ENCODE measurements around the gene PTPRN2. TPM values are rescaled to one million over a fixed set of nuclear protein-coding genes. Genes with fewer than 3 reads are reported as not detected.

The PTPRN2 gene
- total and polyA plus RNA-seq, 2 donors from 2014 or later: 4.8 to 6.2 TPM

GRCh38 chr7:158055726-158056510, 531.7 kb downstream of the PTPRN2 start:
- Histone ChIP-seq H3K9me3 (ENCODE audit: control insufficient read depth in 2 of 3, insufficient read depth in 1 of 3, low read length in 3 of 3) (no peaks in the 10 kb centered on the region), H3K27ac (ENCODE audit: low read depth in 2 of 2, low read length in 2 of 2) (no peak overlapping the region), H3K4me1 (ENCODE audit: control insufficient read depth in 2 of 3, insufficient read depth in 2 of 3, low read depth in 1 of 3, low read length in 3 of 3) (no peaks in the 10 kb centered on the region), H3K4me3 (ENCODE audit: low read length in 3 of 3) (no peak overlapping the region), H3K27me3 (ENCODE audit: control insufficient read depth, insufficient read depth, low read length) (no peaks in the 10 kb centered on the region), H3K36me3 (ENCODE audit: control insufficient read depth in 2 of 3, insufficient read depth in 3 of 3, low read length in 3 of 3) (no peaks in the 10 kb centered on the region), H3K9ac (ENCODE audit: low read length in 3 of 3) (no peak overlapping the region)
- no peak for FAIRE-seq
- intact Hi-C loops (cut with DNase I): no loop called here
- no peak for TF ChIP-seq CTCF (IDR thresholded peaks at IDR 0.05; ENCODE audit: borderline replicate concordance, extremely low read depth, insufficient read depth)
- no peak for DNase-seq

- TF ChIP-seq CTCF (IDR thresholded peaks at IDR 0.05; ENCODE audit: borderline replicate concordance, extremely low read depth, insufficient read depth): no peak
Observed at GRCh38 chr7:158054611-158055010, 533.0 kb downstream of the PTPRN2 start.

GRCh38 chr7:158054081-158054480, 533.5 kb downstream of the PTPRN2 start:
- H3K9ac ChIP-seq (ENCODE audit: low read length in 3 of 3): no peak overlapping the region
- no peak for DNase-seq
- H3K36me3 ChIP-seq (ENCODE audit: control insufficient read depth in 2 of 3, insufficient read depth in 3 of 3, low read length in 3 of 3): no peaks in the 10 kb centered on the region
- H3K9me3 ChIP-seq (ENCODE audit: control insufficient read depth in 2 of 3, insufficient read depth in 1 of 3, low read length in 3 of 3): no peaks in the 10 kb centered on the region
- intact Hi-C loops (cut with DNase I): no loop called here
- H3K4me1 ChIP-seq (ENCODE audit: control insufficient read depth in 2 of 3, insufficient read depth in 2 of 3, low read depth in 1 of 3, low read length in 3 of 3): no peaks in the 10 kb centered on the region
- no peaks in the 10 kb centered on the region for H3K27me3 ChIP-seq (ENCODE audit: control insufficient read depth, insufficient read depth, low read length)
- TF ChIP-seq CTCF (IDR thresholded peaks at IDR 0.05; ENCODE audit: borderline replicate concordance, extremely low read depth, insufficient read depth): no peak
- H3K27ac ChIP-seq (ENCODE audit: low read depth in 2 of 2, low read length in 2 of 2): no peak overlapping the region
- no peak overlapping the region for H3K4me3 ChIP-seq (ENCODE audit: low read length in 3 of 3)
- FAIRE-seq: no peak

More at GRCh38 chr7:158054611-158055010, 533.0 kb downstream of the PTPRN2 start:
- Histone ChIP-seq H3K4me1 (ENCODE audit: control insufficient read depth in 2 of 3, insufficient read depth in 2 of 3, low read depth in 1 of 3, low read length in 3 of 3) (no peaks in the 10 kb centered on the region), H3K4me3 (ENCODE audit: low read length in 3 of 3) (no peak overlapping the region), H3K27ac (ENCODE audit: low read depth in 2 of 2, low read length in 2 of 2) (no peak overlapping the region), H3K36me3 (ENCODE audit: control insufficient read depth in 2 of 3, insufficient read depth in 3 of 3, low read length in 3 of 3) (no peaks in the 10 kb centered on the region), H3K27me3 (ENCODE audit: control insufficient read depth, insufficient read depth, low read length) (no peaks in the 10 kb centered on the region), H3K9me3 (ENCODE audit: control insufficient read depth in 2 of 3, insufficient read depth in 1 of 3, low read length in 3 of 3) (no peaks in the 10 kb centered on the region), H3K9ac (ENCODE audit: low read length in 3 of 3) (no peak overlapping the region)
- intact Hi-C loops (cut with DNase I): no loop called here
- FAIRE-seq (no peak), DNase-seq (no peak)

Data from kidney (tissue), 14 donors.